ENCODE measurements around the gene WNT2B.

WNT2B gene

DNA sequence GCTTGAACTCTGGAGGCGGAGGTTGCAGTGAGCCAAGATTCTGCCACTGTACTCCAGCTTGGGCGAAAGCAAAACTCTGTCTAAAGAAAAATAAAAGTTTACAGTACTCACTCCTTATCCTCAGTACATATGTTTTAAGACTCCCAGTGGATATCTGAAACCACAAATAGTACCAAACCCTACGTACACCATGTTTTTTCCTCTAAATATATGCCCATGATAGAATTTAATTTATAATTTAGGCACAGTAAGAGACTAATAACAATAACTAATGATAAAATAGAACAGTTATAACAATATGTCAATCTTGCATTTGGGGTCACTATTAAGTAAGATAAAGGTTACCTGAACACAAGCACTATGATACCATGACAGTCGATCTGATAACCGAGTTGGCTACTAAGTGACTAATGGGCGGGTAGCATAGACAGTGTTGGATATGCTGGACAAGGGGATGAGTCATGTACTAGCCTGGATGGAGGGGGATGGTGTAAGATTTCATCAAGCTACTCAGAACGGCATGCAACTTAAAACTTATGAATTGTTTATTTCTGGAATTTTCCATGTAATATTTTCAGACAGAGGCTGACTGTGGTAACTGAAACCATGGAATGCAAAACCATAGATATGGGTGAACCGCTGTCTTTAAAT is 66.5 kb downstream of the WNT2B start:
- no peak for TF ChIP-seq RARB (CRISPR knock-in tag; IDR thresholded peaks at IDR 0.05)
- TF ChIP-seq ISL1 (CRISPR knock-in tag; IDR thresholded peaks at IDR 0.05) = peak; percentile 77
- no peak for TF ChIP-seq ZC3H10 (CRISPR knock-in tag; IDR thresholded peaks at IDR 0.05)
- no peak for TF ChIP-seq TCF4 (CRISPR knock-in tag; IDR thresholded peaks at IDR 0.05; ENCODE audit: borderline replicate concordance)
- no peak for TF ChIP-seq ARNTL (CRISPR knock-in tag; IDR thresholded peaks at IDR 0.05; ENCODE audit: borderline replicate concordance, low read depth)
- no peak for TF ChIP-seq CREB5 (CRISPR knock-in tag; IDR thresholded peaks at IDR 0.05; ENCODE audit: low read depth)
- ATAC-seq = peak; percentile 100

- TF ChIP-seq OSR1 (CRISPR knock-in tag; IDR thresholded peaks at IDR 0.05) (no peak), ZFP3 (CRISPR knock-in tag; IDR thresholded peaks at IDR 0.05) (no peak), ZNF565 (CRISPR knock-in tag; conservative IDR thresholded peaks at IDR 0.05; ENCODE audit: low read depth) (no peak), RARB (CRISPR knock-in tag; IDR thresholded peaks at IDR 0.05) (no peak), ISL1 (CRISPR knock-in tag; IDR thresholded peaks at IDR 0.05) (no peak), CREB5 (CRISPR knock-in tag; IDR thresholded peaks at IDR 0.05; ENCODE audit: low read depth) (no peak), BACH2 (CRISPR knock-in tag; IDR thresholded peaks at IDR 0.05; ENCODE audit: borderline replicate concordance) (no peak), ZC3H10 (CRISPR knock-in tag; IDR thresholded peaks at IDR 0.05) (no peak), ESRRG (CRISPR knock-in tag; IDR thresholded peaks at IDR 0.05) (no peak), SNAI2 (CRISPR knock-in tag; IDR thresholded peaks at IDR 0.05) (no peak), TCF4 (CRISPR knock-in tag; IDR thresholded peaks at IDR 0.05; ENCODE audit: borderline replicate concordance) (no peak), CSDC2 (CRISPR knock-in tag; IDR thresholded peaks at IDR 0.05) (no peak), CSRNP3 (CRISPR knock-in tag; IDR thresholded peaks at IDR 0.05) (no peak), ZFP30 (CRISPR knock-in tag; IDR thresholded peaks at IDR 0.05) (no peak), TOX (CRISPR knock-in tag; IDR thresholded peaks at IDR 0.05; ENCODE audit: borderline replicate concordance) (no peak)
- TF ChIP-seq, protein P1, sequence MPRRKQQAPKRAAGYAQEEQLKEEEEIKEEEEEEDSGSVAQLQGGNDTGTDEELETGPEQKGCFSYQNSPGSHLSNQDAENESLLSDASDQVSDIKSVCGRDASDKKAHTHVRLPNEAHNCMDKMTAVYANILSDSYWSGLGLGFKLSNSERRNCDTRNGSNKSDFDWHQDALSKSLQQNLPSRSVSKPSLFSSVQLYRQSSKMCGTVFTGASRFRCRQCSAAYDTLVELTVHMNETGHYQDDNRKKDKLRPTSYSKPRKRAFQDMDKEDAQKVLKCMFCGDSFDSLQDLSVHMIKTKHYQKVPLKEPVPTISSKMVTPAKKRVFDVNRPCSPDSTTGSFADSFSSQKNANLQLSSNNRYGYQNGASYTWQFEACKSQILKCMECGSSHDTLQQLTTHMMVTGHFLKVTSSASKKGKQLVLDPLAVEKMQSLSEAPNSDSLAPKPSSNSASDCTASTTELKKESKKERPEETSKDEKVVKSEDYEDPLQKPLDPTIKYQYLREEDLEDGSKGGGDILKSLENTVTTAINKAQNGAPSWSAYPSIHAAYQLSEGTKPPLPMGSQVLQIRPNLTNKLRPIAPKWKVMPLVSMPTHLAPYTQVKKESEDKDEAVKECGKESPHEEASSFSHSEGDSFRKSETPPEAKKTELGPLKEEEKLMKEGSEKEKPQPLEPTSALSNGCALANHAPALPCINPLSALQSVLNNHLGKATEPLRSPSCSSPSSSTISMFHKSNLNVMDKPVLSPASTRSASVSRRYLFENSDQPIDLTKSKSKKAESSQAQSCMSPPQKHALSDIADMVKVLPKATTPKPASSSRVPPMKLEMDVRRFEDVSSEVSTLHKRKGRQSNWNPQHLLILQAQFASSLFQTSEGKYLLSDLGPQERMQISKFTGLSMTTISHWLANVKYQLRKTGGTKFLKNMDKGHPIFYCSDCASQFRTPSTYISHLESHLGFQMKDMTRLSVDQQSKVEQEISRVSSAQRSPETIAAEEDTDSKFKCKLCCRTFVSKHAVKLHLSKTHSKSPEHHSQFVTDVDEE (CRISPR knock-in tag; IDR thresholded peaks at IDR 0.05) = no peak
- TF ChIP-seq, protein P2, sequence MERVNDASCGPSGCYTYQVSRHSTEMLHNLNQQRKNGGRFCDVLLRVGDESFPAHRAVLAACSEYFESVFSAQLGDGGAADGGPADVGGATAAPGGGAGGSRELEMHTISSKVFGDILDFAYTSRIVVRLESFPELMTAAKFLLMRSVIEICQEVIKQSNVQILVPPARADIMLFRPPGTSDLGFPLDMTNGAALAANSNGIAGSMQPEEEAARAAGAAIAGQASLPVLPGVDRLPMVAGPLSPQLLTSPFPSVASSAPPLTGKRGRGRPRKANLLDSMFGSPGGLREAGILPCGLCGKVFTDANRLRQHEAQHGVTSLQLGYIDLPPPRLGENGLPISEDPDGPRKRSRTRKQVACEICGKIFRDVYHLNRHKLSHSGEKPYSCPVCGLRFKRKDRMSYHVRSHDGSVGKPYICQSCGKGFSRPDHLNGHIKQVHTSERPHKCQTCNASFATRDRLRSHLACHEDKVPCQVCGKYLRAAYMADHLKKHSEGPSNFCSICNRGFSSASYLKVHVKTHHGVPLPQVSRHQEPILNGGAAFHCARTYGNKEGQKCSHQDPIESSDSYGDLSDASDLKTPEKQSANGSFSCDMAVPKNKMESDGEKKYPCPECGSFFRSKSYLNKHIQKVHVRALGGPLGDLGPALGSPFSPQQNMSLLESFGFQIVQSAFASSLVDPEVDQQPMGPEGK (CRISPR knock-in tag; IDR thresholded peaks at IDR 0.05; ENCODE audit: borderline replicate concordance) = no peak
These were observed 67.5 kb downstream of the WNT2B start for GRCh38 chr1:112576240-112576639.

More at GRCh38 chr1:112576240-112576639, 67.5 kb downstream of the WNT2B start:
- ATAC-seq = no peak

All from SK-N-SH treated with all-trans-retinoic acid at 6 μM for 48 hours (cell line).